GM19452 (cell line): ENCODE data around the gene RNH1.
A peak's percentile ranks its signal among the peaks of the same experiment; 100 is the strongest.
"Not testable (repeated sequence)": the region's sequence is repeated elsewhere in the genome, so short reads cannot be mapped to it uniquely, and the experiment has no call there.

Experiments used
- ATAC-seq: cut with Tn5 transposase; IDR thresholded peaks from one replicate; pipeline ENCODE4 v1.9.1; 2021; ENCODE audit not compliant: unreplicated experiment

The RNH1 gene

DNA sequence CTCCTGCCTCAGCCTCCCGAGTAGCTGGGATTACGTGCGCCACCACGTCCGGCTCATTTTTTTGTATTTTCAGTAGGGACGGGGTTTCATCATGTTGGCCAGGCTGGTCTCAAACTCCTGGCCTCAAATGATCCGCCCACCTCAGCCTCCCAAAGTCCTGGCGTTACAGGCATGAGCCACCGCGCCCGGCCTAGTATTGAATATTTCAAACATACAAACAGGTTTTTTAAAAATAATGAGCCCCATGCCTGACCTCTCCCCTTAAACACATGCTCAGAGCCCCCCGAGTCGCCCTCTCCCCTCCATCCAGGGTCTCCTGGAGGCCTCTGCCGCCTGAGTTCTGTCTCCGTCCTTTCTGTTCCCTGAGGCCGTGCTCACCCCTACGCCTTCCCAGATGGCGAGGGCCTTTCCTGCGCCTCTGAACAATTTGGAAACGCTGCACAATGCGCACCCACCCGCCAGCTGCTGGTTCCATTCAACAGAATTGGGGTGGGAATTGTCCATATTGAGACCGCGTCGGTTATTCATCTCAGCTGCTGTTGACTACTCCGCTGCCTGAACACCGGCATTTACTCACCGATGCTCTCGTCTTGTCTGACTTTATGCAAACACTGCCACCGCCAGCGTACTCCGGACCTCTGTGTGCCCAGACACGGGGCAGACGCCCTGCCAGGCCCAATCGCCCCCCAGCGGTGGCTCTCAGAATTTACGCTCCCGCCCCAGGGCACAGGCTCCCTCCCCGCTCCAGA lies 13.6 kb upstream of the RNH1 start:
- ATAC-seq: no peak

DNA sequence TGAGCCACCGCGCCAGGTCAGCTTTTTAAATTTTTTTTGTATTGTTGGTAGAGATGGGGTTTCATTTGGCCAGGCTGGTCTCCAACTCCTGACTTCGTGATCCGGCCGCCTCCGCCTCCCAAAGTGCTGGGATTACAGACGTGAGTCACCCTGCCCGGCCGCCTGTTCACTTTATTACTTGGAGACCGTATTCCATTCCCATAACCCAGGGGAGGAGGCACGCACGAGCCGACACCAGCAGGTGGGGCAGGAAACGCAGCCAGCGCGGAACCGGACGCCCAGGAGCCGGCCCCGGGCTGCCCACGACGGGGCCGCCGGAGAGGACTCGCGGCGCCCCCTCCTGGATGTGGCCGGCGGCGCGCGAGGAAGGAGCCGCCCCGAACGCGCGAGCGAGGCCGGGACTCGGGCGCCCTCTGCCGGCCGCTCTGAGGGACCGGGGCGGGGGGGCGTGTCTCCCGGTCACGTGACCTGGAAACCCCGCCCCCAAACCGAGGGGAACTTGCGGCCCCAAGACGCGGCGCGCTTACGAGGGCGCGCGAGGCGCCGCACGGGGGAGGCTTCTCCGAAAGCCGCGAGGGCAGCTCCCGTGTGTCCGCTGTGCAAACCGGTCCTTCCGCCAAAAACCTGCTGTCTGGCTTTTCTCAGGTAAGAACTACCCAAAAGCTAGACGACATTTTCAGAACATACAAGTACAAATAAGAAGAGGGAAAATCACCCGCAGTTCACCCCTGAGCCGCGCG lies 11.6 kb upstream of the RNH1 start:
- ATAC-seq: peak; percentile 92

DNA sequence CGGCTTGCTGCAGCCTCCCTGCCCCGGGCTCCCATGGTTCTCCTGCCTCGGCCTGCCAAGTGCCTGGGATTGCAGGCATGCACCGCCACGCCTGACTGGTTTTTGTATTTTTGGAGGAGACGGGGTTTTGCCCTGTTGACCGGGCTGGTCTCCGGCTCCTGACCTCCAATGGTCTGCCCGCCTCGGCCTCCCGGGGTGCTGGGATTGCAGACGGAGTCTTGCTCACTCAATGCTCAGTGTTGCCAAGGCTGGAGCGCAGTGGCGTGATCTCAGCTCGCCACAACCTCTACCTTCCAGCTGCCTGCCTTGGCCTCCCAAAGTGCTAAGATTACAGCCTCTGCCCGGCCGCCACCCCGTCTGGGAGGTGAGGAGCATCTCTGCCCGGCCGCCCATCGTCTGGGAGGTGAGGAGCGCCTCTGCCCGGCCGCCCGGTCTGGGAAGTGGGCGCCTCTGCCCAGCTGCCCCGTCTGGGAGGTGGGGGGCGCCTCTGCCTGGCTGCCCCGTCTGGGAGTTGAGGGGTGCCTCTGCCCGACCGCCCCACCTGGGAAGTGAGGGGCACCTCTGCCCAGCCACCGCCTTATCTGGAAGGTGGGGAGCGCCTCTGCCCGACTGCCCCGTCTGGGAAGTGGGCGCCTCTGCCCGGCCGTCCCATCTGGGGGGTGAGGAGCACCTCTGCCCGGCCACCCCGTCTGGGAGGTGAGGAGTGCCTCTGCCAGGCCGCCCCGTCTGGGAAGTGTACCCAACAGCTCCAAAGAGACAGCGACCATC lies 10.1 kb upstream of the RNH1 start:
- not testable (repeated sequence) for ATAC-seq

DNA sequence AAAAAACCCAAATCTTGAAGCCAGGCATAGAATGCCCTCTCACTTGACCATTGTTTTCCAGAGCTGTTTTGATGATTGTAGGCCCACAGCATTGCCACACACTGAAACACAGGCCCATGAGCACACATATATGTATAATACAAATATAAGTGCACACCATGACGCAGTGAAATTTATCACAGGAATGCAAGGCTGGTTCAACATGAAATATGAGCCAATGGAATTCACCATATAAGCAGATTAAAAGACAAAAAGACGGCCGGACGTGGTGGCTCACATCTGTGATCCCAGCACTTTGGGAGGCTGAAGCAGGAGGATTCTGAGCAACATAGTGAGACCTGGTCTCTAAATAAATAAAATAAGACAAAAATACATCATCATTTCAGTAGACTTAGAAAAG lies 9.4 kb upstream of the RNH1 start:
- ATAC-seq: no peak

- no peak for ATAC-seq
Measured at GRCh38 chr11:515131-515530, 8.1 kb upstream of the RNH1 start.

DNA sequence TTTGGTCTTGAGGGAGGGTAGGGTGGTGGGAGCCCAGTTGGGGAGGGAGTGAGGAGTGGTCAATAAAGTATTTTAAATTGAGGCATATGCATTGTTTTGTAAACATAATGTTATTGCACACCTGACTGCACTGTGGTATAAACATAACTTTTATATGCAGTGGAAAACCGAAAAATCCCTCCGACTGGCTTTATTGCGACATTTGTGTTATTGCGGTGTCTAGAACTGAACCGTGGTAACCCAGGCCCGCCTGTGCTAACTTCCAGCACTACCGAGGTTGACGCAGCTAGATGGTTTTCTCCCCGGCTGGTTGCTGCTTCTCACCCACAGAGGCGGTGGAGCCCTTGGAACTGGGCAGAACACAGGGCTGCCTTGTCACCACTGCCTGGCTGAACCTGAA lies 7.6 kb upstream of the RNH1 start:
- no peak for ATAC-seq

- no peak for ATAC-seq
Measured at GRCh38 chr11:512761-513595, 5.9 kb upstream of the RNH1 start.

- no peak for ATAC-seq
Measured at GRCh38 chr11:508956-509355, 1.9 kb upstream of the RNH1 start.

GRCh38 chr11:507727-508515 lies 879 bp upstream of the RNH1 start:
- no peak for ATAC-seq

DNA sequence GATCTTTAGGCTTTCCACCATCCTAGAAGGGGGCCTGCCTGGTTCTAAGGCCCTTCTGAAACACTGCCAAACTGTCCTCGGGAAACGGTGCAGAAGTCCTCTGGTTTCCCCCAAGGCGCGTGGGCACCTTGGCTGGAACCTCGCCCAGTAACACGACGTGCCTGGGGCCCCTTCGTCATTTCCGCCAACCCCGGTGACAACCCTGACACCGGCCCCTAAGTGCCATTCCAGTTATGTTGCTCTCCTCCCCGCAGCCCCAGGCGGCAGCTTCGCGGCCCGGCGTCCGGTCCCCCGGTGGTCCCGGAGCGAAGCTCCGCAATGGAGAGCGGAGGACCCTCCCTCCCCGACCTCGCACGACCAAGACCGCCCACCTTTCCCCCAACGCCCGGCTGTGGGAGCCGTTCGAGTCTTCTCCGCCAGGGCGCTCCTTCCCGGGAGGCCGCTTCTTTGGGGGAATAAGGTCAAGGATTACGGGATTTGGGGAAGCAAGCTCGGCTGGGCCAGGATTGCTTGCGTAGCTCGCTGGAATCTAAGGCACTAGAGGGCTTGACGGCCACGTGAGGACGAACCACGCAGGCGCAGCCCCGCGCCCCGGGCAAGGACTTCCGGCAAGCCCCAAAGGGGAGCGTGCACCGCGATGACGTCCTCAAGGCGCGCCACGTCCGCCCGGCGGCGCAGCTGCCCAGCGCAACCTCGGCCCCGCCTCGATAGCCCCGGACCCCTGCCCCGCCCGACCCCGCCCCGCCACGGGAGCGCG lies 626 bp downstream of the RNH1 start:
- peak; percentile 65 for ATAC-seq

DNA sequence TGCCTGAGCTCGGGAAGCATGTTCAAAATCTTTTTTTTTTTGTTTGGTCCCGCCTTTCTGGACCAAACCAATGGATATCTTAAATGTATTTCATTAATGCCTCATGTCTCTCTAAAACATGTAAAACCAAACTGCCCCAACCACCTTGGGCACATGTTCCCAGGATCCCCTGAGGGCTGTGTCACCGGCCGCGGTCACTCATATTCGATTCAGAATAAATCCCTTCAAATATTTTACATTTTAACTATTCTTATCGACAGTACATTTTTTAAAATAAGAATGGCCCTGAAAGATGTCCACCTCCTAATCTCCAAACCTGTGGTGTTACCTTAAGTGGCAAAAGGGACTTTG lies 2.1 kb downstream of the RNH1 start:
- no peak for ATAC-seq

GRCh38 chr11:504053-504993 lies 2.7 kb downstream of the RNH1 start:
- ATAC-seq: no peak

DNA sequence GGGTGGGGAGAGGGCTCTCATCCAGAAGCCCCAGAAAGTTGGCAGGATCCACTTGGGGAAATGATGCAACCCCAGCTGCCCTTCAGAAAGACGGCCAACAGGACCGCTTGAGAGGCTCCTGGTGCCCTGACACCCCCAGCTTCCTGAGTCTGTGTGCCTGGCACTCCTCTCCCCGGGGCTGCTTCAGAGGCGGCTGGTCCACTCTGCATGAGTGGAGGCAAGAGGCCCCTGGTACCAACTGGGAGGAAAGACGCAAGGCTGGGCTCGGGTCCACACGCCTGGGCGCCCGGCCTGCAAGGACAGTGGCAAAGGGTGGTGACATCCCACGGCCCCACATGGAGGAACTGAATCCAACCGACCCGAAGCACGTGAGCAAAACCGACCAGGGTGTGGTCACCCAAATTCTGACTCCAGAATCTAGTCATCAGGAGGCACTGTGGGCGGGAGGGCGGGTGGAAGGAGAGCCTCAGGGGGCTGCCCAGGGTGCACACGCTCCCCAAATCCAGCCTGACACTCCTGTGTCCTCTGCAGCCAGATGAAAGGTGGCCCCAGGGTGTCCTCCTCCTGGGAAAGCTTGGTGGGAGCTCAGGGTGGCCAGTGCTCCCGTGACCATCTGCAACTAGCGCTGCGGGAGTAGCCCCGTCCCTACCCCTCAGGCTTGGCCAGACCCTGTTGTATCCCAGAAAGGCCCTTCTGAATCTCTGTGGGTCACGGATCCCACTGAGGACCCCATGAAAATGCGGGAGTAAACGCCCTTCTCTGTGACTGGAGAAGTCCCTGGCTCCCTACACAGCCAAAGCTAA lies 3.7 kb downstream of the RNH1 start:
- ATAC-seq: no peak

DNA sequence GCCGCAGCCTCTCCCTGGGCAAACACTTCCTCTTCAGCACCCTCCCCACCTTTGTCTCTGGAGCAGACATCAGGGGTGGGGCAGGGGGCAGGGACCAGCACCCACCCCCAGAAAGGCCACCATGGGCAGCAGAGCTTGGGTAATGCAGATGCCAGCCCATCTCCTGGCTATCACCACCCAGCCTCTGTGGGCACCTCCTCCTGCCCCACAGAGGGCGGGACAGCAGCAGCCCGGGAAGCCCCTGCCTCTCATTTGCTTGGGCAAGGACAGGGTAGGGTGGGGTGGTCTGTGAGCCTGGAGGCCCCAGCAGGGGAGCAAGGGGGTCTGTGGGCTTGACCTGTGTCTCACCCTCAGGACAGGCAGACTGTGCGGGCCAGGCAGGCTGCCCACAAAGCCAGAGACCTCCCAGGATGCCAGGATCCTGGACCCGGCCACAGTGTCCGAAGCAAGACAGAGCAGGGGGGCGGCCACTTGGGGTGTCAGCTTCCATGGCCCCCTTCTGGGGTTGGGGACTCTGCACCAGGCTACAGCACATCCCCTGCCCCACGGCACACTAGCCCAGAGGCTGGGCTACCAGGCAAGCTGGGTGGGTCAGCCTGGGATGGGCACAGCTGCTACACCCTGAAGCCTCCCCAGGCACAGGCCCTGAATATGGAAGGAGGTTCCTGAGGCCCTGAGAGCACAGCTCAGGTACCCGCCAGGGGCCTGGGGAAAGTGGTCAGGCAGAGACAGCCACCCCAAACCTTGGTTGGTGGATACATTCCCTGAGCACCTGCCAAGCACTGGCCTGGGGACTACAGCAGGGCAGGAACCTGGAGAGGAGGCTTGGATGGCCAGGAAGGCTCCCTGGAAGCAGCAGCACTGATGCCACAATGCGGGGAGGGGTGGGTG lies 4.5 kb downstream of the RNH1 start:
- no peak for ATAC-seq

GRCh38 chr11:501683-502287 lies 5.3 kb downstream of the RNH1 start:
- no peak for ATAC-seq

GRCh38 chr11:501001-501682 lies 5.9 kb downstream of the RNH1 start:
- ATAC-seq: no peak
